HepG2 (cell line): ENCODE data around the gene SALL2. TPM values are rescaled to one million over a fixed set of nuclear protein-coding genes. Genes with fewer than 3 reads are reported as not detected.
A peak's percentile ranks its signal among the peaks of the same experiment; 100 is the strongest.
"Not testable (repeated sequence)": the region's sequence is repeated elsewhere in the genome, so short reads cannot be mapped to it uniquely, and the experiment has no call there.

Source experiments
- ATAC-seq: fragments of 200-7000 bp; cut with Tn5 transposase; 3 replicates; pipeline ENCODE4 v1.9.1; 2020; ENCODE audit warnings: mild to moderate bottlenecking, moderate library complexity
- BruUV-seq: library from RNA; stranded (reverse); fragments of 400-500 nt; replicated peaks from 2 replicates; lab custom pipeline; 2021; lab: Mats Ljungman, UMichigan
- CTCF ChIA-PET: fragments of 300-600 bp; formaldehyde crosslinking; extraction: SDS; loops from one replicate; lab custom pipeline; 2021; ENCODE audit warnings: low total read pairs, inconsistent platforms, low intra/inter-chr PET ratio; lab: Yijun Ruan, JAX
- POLR2A ChIA-PET: fragments of 350-600 bp; sonication (Branson Sonifier 250); formaldehyde crosslinking; loops from one replicate; lab custom pipeline; 2020; ENCODE audit warnings: antibody characterized with exemption, inconsistent platforms; lab: Yijun Ruan, JAX
- DNase-seq: peaks from one replicate; pipeline ENCODE4 v3.0.0-alpha.2; 2015; ENCODE audit warnings: low spot score
- FAIRE-seq: peaks from 3 replicates; lab custom pipeline; 2011; peaks lifted over from hg19 to GRCh38; lab: Jason Lieb, UNC
- H2AFZ ChIP-seq: one replicate; pipeline ENCODE4 v1.6.1; 2011; ENCODE audit warnings: low read length, inconsistent platforms
- H3K27ac ChIP-seq: fragments of 300-600 bp; 3 replicates; pipeline ENCODE4 v1.8.0; 2011; ENCODE audit warnings: mixed run types, mild to moderate bottlenecking, mixed read lengths, low read length, inconsistent platforms; ENCODE audit not compliant: insufficient read depth; ENCODE audit errors: extremely low read length
- H3K27me3 ChIP-seq, 2 experiments: fragments of 200-600 bp in 1 of 2; 2 replicates in 1 of 2; 3 replicates in 1 of 2; pipeline versions ENCODE4 v1.6.0 to v1.8.0; 2011; ENCODE audit warnings: low read length in 2 of 2, mild to moderate bottlenecking in 2 of 2, moderate library complexity in 2 of 2, inconsistent platforms in 1 of 2; ENCODE audit not compliant: insufficient read depth in 2 of 2, control insufficient read depth in 1 of 2
- H3K36me3 ChIP-seq, 2 experiments: fragments of 200-600 bp in 1 of 2; replicated peaks in 1 of 2; 2 replicates in 1 of 2; 3 replicates in 1 of 2; pipeline versions ENCODE4 v1.5.1 to v1.8.0; 2011; ENCODE audit warnings: low read length in 2 of 2, inconsistent platforms in 1 of 2; ENCODE audit not compliant: insufficient read depth in 2 of 2, control insufficient read depth in 1 of 2
- H3K4me1 ChIP-seq: 2 replicates; pipeline ENCODE4 v1.5.1; 2012; ENCODE audit warnings: low read length, inconsistent platforms; ENCODE audit not compliant: insufficient read depth
- H3K4me2 ChIP-seq: 2 replicates; pipeline ENCODE4 v1.6.0; 2011; ENCODE audit warnings: low read depth, low read length, inconsistent platforms
- H3K4me3 ChIP-seq, 3 experiments: fragments of 200-600 bp in 1 of 3; sonication (generic), shearing (Covaris generic) in 1 of 3; replicated peaks in 1 of 3; 2 replicates each; pipeline ENCODE4 v1.5.1; 2011 to 2016; ENCODE audit warnings: low read length in 3 of 3, inconsistent platforms in 2 of 3, low read depth in 2 of 3, mild to moderate bottlenecking in 2 of 3, control low read depth in 1 of 3, mixed read lengths in 1 of 3; ENCODE audit not compliant: insufficient read depth in 1 of 3
- H3K79me2 ChIP-seq: one replicate; pipeline ENCODE4 v1.6.1; 2011; ENCODE audit warnings: low read length, inconsistent platforms; ENCODE audit not compliant: insufficient read depth
- H3K9ac ChIP-seq: 2 replicates; pipeline ENCODE4 v1.6.0; 2011; ENCODE audit warnings: mild to moderate bottlenecking, low read depth, low read length, inconsistent platforms; ENCODE audit not compliant: insufficient read depth
- H3K9me3 ChIP-seq: 2 replicates; pipeline ENCODE4 v1.5.1; 2012; ENCODE audit warnings: mild to moderate bottlenecking, low read length
- H4K20me1 ChIP-seq: 2 replicates; pipeline ENCODE4 v1.6.0; 2011; ENCODE audit warnings: inconsistent platforms, mild to moderate bottlenecking, low read length, moderate library complexity; ENCODE audit not compliant: insufficient read depth
- ARID5B ChIP-seq: IDR thresholded peaks from 2 replicates; pipeline ENCODE4 v1.4.0; 2020; ENCODE audit warnings: mild to moderate bottlenecking, missing genetic modification reagents
- CEBPB ChIP-seq: IDR thresholded peaks from 2 replicates; pipeline ENCODE4 v1.6.1; 2011; ENCODE audit warnings: low read depth, low read length, improper control_type of control experiment, borderline replicate concordance
- CEBPG ChIP-seq: IDR thresholded peaks from 2 replicates; pipeline ENCODE4 v1.6.1; 2016
- ZMYM3 ChIP-seq: sonication (generic); formaldehyde crosslinking; IDR thresholded peaks from 2 replicates; pipeline ENCODE4 v1.5.1; 2020; ENCODE audit warnings: mild to moderate bottlenecking, missing genetic modification reagents
- ZNF460 ChIP-seq: sonication (generic); formaldehyde crosslinking; IDR thresholded peaks from 2 replicates; pipeline ENCODE4 v1.5.1; 2020; ENCODE audit warnings: missing genetic modification reagents, mild to moderate bottlenecking, borderline replicate concordance
- ZNF770 ChIP-seq: sonication (generic); formaldehyde crosslinking; IDR thresholded peaks from 2 replicates; pipeline ENCODE4 v1.5.0; 2020; ENCODE audit warnings: mild to moderate bottlenecking, missing genetic modification reagents
- WGBS: methylation state at CpG from one replicate; pipeline ENCODE4 v1.1.6; 2017; ENCODE audit warnings: low lambda C conversion rate; 5-methylcytosine and 5-hydroxymethylcytosine counted together
- in situ Hi-C: cut with HindIII; loops from 2 replicates; pipeline ENCODE4 v1.10.0; 2017; ENCODE audit warnings: low pct_unique_long_range_greater_than_20kb; ENCODE audit not compliant: extremely low pct_ligation_motif_present
- intact Hi-C: fragments of 100-400 bp; cut with micrococcal nuclease; formaldehyde crosslinking; loops from one replicate; pipeline ENCODE4 v1.10.0; 2022; ENCODE audit not compliant: unreplicated experiment
- polyA plus RNA-seq, 8 experiments: library from polyadenylated mRNA; depleted of rRNA in 3 of 8; stranded (reverse) in 7 of 8; unstranded in 1 of 8; fragments of >200 nt; fragmentation: Illumina TruSeq in 4 of 8; extraction: Trizol in 4 of 8; gene quantifications; 2 replicates each; pipeline versions ENCODE4 v1.2.1 to v1.2.3, GENCODE V29; 2011 to 2016; ENCODE audit warnings: low read depth in 4 of 8, missing spikeins in 1 of 8, mixed read lengths in 1 of 8; ENCODE audit not compliant: insufficient read depth in 1 of 8
- total RNA-seq, 5 experiments: library from RNA; depleted of rRNA; stranded (reverse); fragments of >200 nt; fragmentation: Illumina TruSeq; extraction: Trizol; gene quantifications; 2 replicates each; pipeline ENCODE4 v1.2.3, GENCODE V29; 2016; ENCODE audit warnings: low read depth in 1 of 5

Gene SALL2
- total and polyA plus RNA-seq, 2 of the 13 experiments (the other 11 are each of a cell fraction or from before 2014, with no cell fraction given), result 4.9 to 5.8 TPM

GRCh38 chr14:21544588-21544987, 18.4 kb upstream of the SALL2 start:
- CTCF ChIA-PET, in situ Hi-C loops, ATAC-seq: not testable (repeated sequence)

More at GRCh38 chr14:21544588-21544987, 18.4 kb upstream of the SALL2 start:
- H3K27me3 ChIP-seq, BruUV-seq, H2AFZ ChIP-seq, POLR2A ChIA-PET, H3K4me2 ChIP-seq, H3K79me2 ChIP-seq, intact Hi-C loops, DNase-seq, H3K27ac ChIP-seq, FAIRE-seq, H3K36me3 ChIP-seq, H4K20me1 ChIP-seq, H3K9ac ChIP-seq, H3K4me3 ChIP-seq, H3K9me3 ChIP-seq: not testable (repeated sequence)
- WGBS, result 67% methylated on average over 7 of the region's 7 CpGs
- peaks cover 17% of the 10 kb centered on the region; the same call in 1 of the 2 replicates for H3K4me1 ChIP-seq
- TF ChIP-seq ZMYM3 (CRISPR knock-in tag), result peak; percentile 49; the same call in 1 of the 2 replicates
- peak; percentile 27; the same call in 1 of the 2 replicates for TF ChIP-seq ARID5B (CRISPR knock-in tag)
- TF ChIP-seq ZNF460 (CRISPR knock-in tag), result peak; percentile 80
- peak; percentile 65 for TF ChIP-seq CEBPG (CRISPR knock-in tag)
- TF ChIP-seq CEBPB, result peak; percentile 60
- peak; percentile 66; the same call in 1 of the 2 replicates for TF ChIP-seq ZNF770 (CRISPR knock-in tag)
